Fibroblast of lung (primary cell): ENCODE measurements around the gene FAM222B.

ENCODE experiments used
- EZH2 ChIP-seq: IDR thresholded peaks from 2 replicates; pipeline ENCODE4 v1.5.1; 2012; ENCODE audit warnings: low read length, control low read depth, mild to moderate bottlenecking; ENCODE audit errors: missing control alignments
- TF ChIP-seq, protein P1 (sequence below), 2 donors: IDR thresholded peaks in 1 of 2; conservative IDR thresholded peaks in 1 of 2; 1 replicate in 1 of 2; 2 replicates in 1 of 2; pipeline ENCODE4 v1.5.1; 2011 to 2012; ENCODE audit warnings: low read length in 2 of 2, control low read depth in 1 of 2, inconsistent platforms in 1 of 2, low read depth in 1 of 2, mild to moderate bottlenecking in 1 of 2

DNA sequence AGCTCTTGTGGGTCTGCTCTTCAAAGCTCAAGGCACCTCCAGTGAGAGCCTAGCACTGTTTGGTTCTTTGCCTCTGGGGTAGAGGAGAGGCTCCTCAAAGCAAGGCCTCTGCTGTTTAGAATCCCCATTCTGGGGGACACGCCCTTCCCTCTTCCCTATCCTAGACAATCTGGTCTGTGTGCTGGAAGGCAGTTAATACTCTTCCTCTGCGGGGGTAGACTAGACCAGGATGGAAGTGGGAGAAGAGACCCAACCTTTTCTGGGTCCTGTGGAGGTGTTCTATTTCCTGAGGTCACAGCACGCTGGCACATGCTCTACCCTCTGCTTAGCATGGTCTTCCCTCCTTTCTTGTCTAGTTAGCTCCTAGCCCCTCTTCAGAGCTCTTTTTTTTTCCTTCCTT, 20.0 kb upstream of the FAM222B start:
- TF ChIP-seq, protein P1, sequence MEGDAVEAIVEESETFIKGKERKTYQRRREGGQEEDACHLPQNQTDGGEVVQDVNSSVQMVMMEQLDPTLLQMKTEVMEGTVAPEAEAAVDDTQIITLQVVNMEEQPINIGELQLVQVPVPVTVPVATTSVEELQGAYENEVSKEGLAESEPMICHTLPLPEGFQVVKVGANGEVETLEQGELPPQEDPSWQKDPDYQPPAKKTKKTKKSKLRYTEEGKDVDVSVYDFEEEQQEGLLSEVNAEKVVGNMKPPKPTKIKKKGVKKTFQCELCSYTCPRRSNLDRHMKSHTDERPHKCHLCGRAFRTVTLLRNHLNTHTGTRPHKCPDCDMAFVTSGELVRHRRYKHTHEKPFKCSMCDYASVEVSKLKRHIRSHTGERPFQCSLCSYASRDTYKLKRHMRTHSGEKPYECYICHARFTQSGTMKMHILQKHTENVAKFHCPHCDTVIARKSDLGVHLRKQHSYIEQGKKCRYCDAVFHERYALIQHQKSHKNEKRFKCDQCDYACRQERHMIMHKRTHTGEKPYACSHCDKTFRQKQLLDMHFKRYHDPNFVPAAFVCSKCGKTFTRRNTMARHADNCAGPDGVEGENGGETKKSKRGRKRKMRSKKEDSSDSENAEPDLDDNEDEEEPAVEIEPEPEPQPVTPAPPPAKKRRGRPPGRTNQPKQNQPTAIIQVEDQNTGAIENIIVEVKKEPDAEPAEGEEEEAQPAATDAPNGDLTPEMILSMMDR (conservative IDR thresholded peaks at IDR 0.05 in 1 of 2, IDR thresholded peaks at IDR 0.05 in 1 of 2; ENCODE audit: low read depth in 1 of 2, low read length in 2 of 2), result no peak
- TF ChIP-seq EZH2, result no peak
